Stimulated activated CD4-positive, alpha-beta T cell treated with anti-CD3 and anti-CD28 coated beads, TNF-alpha, amount 100 ng/mL, for 48 hours (primary cell): ENCODE data around the gene RGS3.

Experiments used
- DNase-seq, 3 donors: peaks; one replicate each; pipeline ENCODE4 v3.0.0-alpha.2; 2020; ENCODE audit warnings: low read depth in 3 of 3

RGS3 gene

GRCh38 chr9:113529336-113530009, 65.9 kb downstream of the RGS3 start:
- no peak for DNase-seq

DNA sequence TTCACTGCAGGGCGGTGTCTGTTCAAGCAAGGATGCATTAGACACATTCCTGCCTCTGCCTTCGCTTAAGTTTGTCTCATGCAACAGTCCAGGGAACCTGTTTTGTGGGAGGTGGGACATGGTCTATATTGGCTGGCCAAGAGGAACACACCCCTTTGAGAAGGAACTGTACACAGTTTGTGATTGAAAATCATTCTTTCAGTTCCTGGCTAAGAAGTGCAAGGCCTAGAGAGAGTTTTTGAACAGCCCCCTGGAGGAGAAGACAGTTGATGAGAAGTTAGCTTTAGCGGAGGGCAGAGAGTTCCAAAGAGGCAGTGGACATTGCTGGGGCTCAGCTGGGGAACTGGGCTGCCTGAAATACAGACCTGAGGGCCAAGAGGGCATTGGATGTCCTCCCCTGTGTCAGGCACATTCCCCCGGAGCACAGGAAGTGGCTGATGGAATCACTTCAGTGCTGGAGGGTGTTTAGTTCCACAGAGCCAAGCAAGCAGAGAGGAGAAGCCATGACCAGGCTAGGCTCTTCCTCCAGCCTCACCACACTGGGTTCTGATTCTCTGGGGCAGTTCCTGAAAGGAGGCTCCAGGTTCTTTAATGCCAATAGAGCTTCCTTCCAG, 66.6 kb downstream of the RGS3 start:
- DNase-seq = no peak

- DNase-seq = no peak
Measured at GRCh38 chr9:113530942-113531341, 67.4 kb downstream of the RGS3 start.

GRCh38 chr9:113531919-113532808, 68.6 kb downstream of the RGS3 start:
- no peak for DNase-seq

GRCh38 chr9:113532809-113533190, 69.3 kb downstream of the RGS3 start:
- DNase-seq = no peak

DNA sequence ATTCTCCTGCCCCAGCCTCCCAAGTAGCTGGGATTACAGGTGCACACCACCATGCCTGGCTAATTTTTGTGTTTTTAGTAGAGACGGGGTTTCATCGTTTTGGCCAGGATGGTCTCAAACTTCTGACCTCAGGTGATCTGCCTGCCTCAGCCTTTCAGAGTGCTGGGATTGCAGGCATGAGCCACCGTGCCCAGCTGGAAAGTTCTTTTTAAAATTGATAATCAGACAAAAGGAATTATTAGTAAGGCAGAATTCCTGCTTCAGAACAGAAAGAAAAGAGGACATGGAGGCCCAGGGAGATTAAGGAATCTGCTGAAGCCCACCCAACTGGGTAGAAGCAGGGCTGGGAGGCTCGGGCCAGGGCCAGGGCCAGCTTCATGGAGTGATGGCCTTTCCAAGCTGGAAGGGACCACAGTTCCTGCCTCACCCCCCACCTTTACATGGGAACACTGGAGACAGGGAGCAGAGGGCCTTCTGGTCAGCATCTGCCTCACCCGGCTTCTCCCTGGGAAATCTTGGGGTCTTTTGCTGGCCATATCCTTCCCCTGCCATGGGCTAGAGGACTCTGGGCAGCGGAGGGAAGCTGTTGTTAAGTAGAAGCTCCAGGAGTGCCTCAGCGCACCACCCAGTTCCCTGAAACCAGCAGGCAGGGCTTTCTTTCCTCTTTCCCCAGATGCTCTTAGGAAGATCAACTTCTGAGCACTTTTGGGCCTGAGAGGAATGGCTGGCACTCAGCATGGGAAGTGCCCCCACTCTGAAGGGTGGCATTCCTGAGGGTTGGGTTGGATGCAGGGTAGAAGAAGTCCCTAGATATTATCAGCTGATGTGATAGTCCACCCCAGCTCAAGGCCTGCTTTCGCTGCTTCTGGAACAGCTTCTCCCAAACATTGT, 70.1 kb downstream of the RGS3 start:
- no peak for DNase-seq

DNA sequence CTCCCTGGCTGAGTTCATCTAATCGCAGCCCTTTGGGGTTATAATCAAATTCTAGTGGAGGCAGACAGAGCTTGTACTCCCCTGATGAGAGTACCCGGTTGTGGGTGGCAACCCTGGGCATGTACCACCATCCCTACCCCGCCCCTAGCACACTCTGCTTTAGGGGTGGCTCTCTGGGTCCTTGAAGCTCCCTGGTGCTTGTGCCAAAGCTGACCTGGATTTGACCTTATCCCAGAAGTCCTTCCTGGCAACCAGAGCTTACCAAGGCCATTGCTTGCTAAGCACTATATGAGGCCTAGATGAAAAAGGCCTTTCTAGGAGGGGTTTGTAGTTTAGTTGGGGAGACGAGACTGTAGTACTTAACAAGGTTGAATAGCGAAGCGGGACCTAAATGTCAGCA, 72.2 kb downstream of the RGS3 start:
- no peak for DNase-seq

GRCh38 chr9:113536166-113536482, 72.6 kb downstream of the RGS3 start:
- DNase-seq = no peak

GRCh38 chr9:113536483-113537228, 73.1 kb downstream of the RGS3 start:
- no peak for DNase-seq

- no peak for DNase-seq
Measured at GRCh38 chr9:113537229-113537810, 73.8 kb downstream of the RGS3 start.

- DNase-seq = no peak
Measured at GRCh38 chr9:113538131-113538530, 74.6 kb downstream of the RGS3 start.

GRCh38 chr9:113538701-113539430, 75.3 kb downstream of the RGS3 start:
- DNase-seq = no peak

- DNase-seq = no peak
Measured at GRCh38 chr9:113540466-113540865, 76.9 kb downstream of the RGS3 start.

- no peak for DNase-seq
Measured at GRCh38 chr9:113541019-113541900, 77.7 kb downstream of the RGS3 start.

- DNase-seq = no peak
Measured at GRCh38 chr9:113542006-113542405, 78.5 kb downstream of the RGS3 start.

DNA sequence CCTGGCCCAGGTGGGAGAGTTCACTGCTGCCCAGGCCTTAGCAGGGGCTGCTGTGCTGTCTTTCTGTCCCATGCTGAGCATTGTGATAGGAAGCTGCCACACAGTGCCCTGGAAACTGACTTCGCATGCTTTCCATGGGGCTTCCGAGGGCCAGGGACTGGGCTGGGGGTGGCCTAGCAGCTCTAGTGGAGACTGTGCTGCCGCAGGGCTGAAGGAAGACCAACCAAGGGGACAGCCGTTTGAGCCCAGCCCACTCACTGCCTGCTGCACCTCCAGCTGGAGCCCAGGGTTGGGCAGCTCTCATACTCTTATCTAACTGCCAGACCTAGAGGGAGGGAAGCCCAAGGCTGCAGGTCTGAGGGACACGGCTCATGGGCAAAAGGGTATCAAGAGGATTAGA, 79.2 kb downstream of the RGS3 start:
- no peak for DNase-seq

DNA sequence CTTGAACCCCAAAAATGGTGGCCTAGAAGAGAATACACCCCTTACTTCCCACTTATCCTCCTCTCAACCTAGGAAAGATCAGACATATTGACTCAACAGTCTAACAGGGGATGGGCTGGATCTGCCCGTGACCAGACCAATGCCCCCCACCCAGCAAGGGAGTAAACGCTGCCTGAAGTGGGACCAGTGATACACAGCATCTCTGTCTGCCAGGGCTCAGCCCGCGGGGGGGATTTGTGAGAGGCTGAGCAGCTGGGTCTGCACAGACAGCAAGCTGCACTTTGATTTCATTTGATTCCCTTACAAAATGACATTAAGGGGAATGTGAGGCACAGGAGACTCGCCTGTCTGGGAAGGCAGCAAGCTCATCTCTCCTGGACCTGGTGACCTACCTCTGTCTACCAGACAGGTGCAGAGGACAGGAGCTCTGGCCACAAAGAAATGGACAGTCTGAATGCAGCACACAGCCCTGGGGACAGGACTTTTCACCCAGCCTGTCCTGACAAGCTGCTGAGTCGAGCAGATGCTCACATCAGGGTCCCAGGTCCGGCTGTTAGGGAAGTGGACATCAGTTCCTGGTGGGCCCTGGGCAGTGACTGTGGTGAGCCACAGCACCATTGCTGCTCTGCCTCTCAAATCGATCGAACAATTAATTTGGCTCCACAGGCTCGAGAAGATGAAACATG, 79.9 kb downstream of the RGS3 start:
- DNase-seq = no peak

DNA sequence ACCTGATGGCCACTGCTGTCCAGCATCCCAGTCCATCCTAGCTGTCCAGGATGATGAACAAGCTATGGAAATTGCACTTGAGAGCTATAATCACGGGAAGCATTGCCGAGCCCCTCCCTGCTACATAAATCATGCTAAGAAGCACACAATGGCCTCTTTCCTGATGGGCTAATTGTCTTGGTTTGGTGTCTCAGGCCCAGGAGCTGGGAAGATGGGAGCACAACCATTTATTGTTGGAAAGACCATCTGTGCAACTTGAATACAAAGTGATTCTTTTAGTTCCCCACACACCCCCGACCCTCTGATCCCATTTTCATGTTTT, 80.4 kb downstream of the RGS3 start:
- no peak for DNase-seq

- no peak for DNase-seq
Measured at GRCh38 chr9:113545068-113545467, 81.5 kb downstream of the RGS3 start.
